Neural progenitor cell (in vitro differentiated cells): ENCODE data around the gene B4GALT5. TPM values are rescaled to one million over a fixed set of nuclear protein-coding genes. Genes with fewer than 3 reads are reported as not detected.
"Not testable (repeated sequence)": the region's sequence is repeated elsewhere in the genome, so short reads cannot be mapped to it uniquely, and the experiment has no call there.

Source experiments
- DNase-seq: peaks from one replicate; pipeline ENCODE4 v3.0.0-alpha.2; 2016; ENCODE audit warnings: low spot score
- H2AFZ ChIP-seq: fragments of 200-600 bp; sonication (generic); replicated peaks from 2 replicates; pipeline ENCODE4 v1.6.1; 2016; ENCODE audit warnings: antibody characterized with exemption
- H3F3A ChIP-seq: fragments of 200-600 bp; sonication (generic); 2 replicates; pipeline ENCODE4 v1.6.1; 2016; ENCODE audit warnings: antibody characterized with exemption, low read depth
- H3K27ac ChIP-seq: fragments of 200-600 bp; sonication (generic); 2 replicates; pipeline ENCODE4 v1.5.1; 2016; ENCODE audit warnings: mild to moderate bottlenecking
- H3K27me3 ChIP-seq: fragments of 200-600 bp; sonication (generic); 2 replicates; pipeline ENCODE4 v1.6.1; 2016; ENCODE audit warnings: mild to moderate bottlenecking, moderate library complexity
- H3K36me3 ChIP-seq: fragments of 200-600 bp; sonication (generic); 2 replicates; pipeline ENCODE4 v1.5.1; 2016
- H3K4me1 ChIP-seq: fragments of 200-600 bp; sonication (generic); 2 replicates; pipeline ENCODE4 v1.6.1; 2016; ENCODE audit warnings: mixed run types
- H3K4me2 ChIP-seq: fragments of 200-600 bp; sonication (generic); 2 replicates; pipeline ENCODE4 v1.6.1; 2016
- H3K4me3 ChIP-seq: fragments of 200-600 bp; sonication (generic); 2 replicates; pipeline ENCODE4 v1.5.1; 2016
- H3K79me2 ChIP-seq: fragments of 200-600 bp; sonication (generic); 2 replicates; pipeline ENCODE4 v1.6.1; 2016; ENCODE audit warnings: low read depth
- H3K9ac ChIP-seq: fragments of 200-600 bp; sonication (generic); 2 replicates; pipeline ENCODE4 v1.6.1; 2016
- H3K9me3 ChIP-seq: fragments of 200-600 bp; sonication (generic); 2 replicates; pipeline ENCODE4 v1.5.1; 2016; ENCODE audit warnings: low read depth
- H4K20me1 ChIP-seq: fragments of 200-600 bp; sonication (generic); 2 replicates; pipeline ENCODE4 v1.6.1; 2016; ENCODE audit warnings: low read depth
- H3K27ac Mint-ChIP-seq: 3 replicates; pipeline ENCODE4 v1.8.0; 2021; ENCODE audit warnings: mixed read lengths
- H3K27me3 Mint-ChIP-seq: 2 replicates; pipeline ENCODE4 v1.8.0; 2022; ENCODE audit warnings: low read depth, mild to moderate bottlenecking, inconsistent platforms, moderate library complexity, mixed read lengths; ENCODE audit not compliant: insufficient read depth
- H3K36me3 Mint-ChIP-seq: 3 replicates; pipeline ENCODE4 v1.8.0; 2021; ENCODE audit warnings: mixed read lengths
- H3K4me1 Mint-ChIP-seq: 3 replicates; pipeline ENCODE4 v1.8.0; 2021; ENCODE audit warnings: mixed read lengths
- H3K4me3 Mint-ChIP-seq: 3 replicates; pipeline ENCODE4 v1.8.0; 2021; ENCODE audit warnings: mild to moderate bottlenecking, moderate library complexity, mixed read lengths
- H3K9me3 Mint-ChIP-seq: 3 replicates; pipeline ENCODE4 v1.8.0; 2020; ENCODE audit warnings: mixed read lengths
- CTCF ChIP-seq: fragments of 200-600 bp; sonication (generic); IDR thresholded peaks from 2 replicates; pipeline ENCODE4 v1.5.1; 2017; ENCODE audit warnings: antibody characterized with exemption, mild to moderate bottlenecking
- EZH2 ChIP-seq: fragments of 200-600 bp; sonication (generic); IDR thresholded peaks from 2 replicates; pipeline ENCODE4 v1.6.1; 2017; ENCODE audit warnings: antibody characterized with exemption, mild to moderate bottlenecking, moderate library complexity
- EZH2phosphoT487 ChIP-seq: fragments of 200-600 bp; sonication (generic); IDR thresholded peaks from 2 replicates; pipeline ENCODE4 v1.6.1; 2017; ENCODE audit warnings: antibody characterized with exemption
- total RNA-seq: library from RNA; depleted of rRNA; stranded (reverse); fragments of >200 nt; gene quantifications from 2 replicates; pipeline ENCODE4 v1.2.3, GENCODE V29; 2015; ENCODE audit warnings: low replicate concordance

The B4GALT5 gene
- total RNA-seq, 1 donor from 2014 or later: 60.1 TPM

DNA sequence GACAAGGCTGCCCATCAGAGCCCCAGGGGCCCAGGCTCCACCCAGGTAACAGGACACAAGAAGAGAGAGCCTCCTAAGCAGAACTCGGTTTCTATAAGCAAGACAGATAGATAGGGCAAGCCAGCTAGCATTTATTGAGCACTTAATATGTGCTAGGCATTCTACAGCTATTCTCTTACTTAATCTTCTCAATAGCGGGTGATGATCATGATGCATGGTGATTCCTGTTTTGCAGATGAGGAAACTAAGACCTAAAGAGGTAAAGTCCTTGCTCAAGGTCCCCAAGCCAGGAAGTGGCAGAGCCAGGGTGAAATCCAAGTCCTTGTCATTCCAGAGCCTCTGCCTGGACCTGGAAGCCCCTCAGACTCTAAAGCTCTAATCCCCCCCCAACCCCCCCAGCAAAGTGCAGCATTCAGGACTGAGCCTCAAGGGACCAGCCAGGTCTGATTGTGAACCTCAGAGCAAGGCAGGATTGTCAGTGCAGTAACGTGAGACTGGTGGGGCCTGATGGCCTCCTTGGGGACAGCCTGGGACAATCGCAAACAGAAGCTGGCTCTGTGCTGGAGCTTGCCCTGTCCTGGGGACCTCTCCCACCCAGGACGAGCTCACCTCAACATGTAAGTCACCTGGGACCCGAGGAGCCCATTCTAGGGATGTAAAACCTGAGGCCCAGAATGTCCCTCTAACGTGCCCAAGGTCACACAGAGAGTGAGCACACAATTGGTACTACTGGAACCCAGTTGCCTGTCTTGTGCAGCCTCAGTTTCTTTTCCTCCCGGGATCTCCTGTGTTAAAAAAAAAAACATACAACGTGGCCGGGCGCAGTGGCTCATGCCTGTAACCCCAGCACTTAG lies 97.3 kb downstream of the B4GALT5 start:
- no peaks in the 10 kb centered on the region for H3K9me3 ChIP-seq
- no peak for DNase-seq
- H3K4me2 ChIP-seq: no peak overlapping the region
- H4K20me1 ChIP-seq: no peaks in the 10 kb centered on the region
- no peak overlapping the region for H2AFZ ChIP-seq
- TF ChIP-seq CTCF (no peak), EZH2phosphoT487 (no peak), EZH2 (no peak)
- H3K4me1 ChIP-seq: no peaks in the 10 kb centered on the region
- H3F3A ChIP-seq: no peaks in the 10 kb centered on the region
- no peak overlapping the region for H3K4me3 Mint-ChIP-seq
- H3K4me3 ChIP-seq: no peak overlapping the region
- H3K27ac ChIP-seq: no peak overlapping the region
- H3K27ac Mint-ChIP-seq: no peak overlapping the region
- H3K36me3 ChIP-seq: no peaks in the 10 kb centered on the region
- H3K27me3 Mint-ChIP-seq: peaks cover 10% of the 10 kb centered on the region
- no peaks in the 10 kb centered on the region for H3K79me2 ChIP-seq
- no peak overlapping the region for H3K9ac ChIP-seq
- H3K9me3 Mint-ChIP-seq: no peaks in the 10 kb centered on the region
- no peaks in the 10 kb centered on the region for H3K36me3 Mint-ChIP-seq
- peaks cover 3% of the 10 kb centered on the region for H3K4me1 Mint-ChIP-seq
- H3K27me3 ChIP-seq: no peaks in the 10 kb centered on the region

- Mint-ChIP-seq H3K9me3 (no peaks in the 10 kb centered on the region), H3K27ac (no peak overlapping the region), H3K36me3 (no peaks in the 10 kb centered on the region), H3K27me3 (peaks cover 11% of the 10 kb centered on the region), H3K4me3 (no peak overlapping the region), H3K4me1 (peaks cover 7% of the 10 kb centered on the region)
- Histone ChIP-seq H3F3A (no peaks in the 10 kb centered on the region), H3K79me2 (no peaks in the 10 kb centered on the region), H3K9ac (no peak overlapping the region), H3K4me3 (no peak overlapping the region), H3K9me3 (no peaks in the 10 kb centered on the region), H3K4me2 (no peak overlapping the region), H3K36me3 (no peaks in the 10 kb centered on the region), H3K27me3 (no peaks in the 10 kb centered on the region), H3K27ac (no peak overlapping the region), H3K4me1 (no peaks in the 10 kb centered on the region), H4K20me1 (no peaks in the 10 kb centered on the region), H2AFZ (no peak overlapping the region)
- TF ChIP-seq EZH2 (no peak), CTCF (no peak), EZH2phosphoT487 (no peak)
- no peak for DNase-seq
These were observed 98.1 kb downstream of the B4GALT5 start for GRCh38 chr20:49615401-49616153.

GRCh38 chr20:49615051-49615400 lies 98.7 kb downstream of the B4GALT5 start:
- H3K4me1 ChIP-seq: not testable (repeated sequence)

More at GRCh38 chr20:49615051-49615400, 98.7 kb downstream of the B4GALT5 start:
- not testable (repeated sequence) for H3K36me3 Mint-ChIP-seq, H3K9me3 Mint-ChIP-seq, H3F3A ChIP-seq, H3K36me3 ChIP-seq, H3K27ac Mint-ChIP-seq, H3K4me3 ChIP-seq, H3K4me2 ChIP-seq, H3K79me2 ChIP-seq, H3K27me3 ChIP-seq, H3K4me1 Mint-ChIP-seq, DNase-seq, H3K9ac ChIP-seq, H2AFZ ChIP-seq, H4K20me1 ChIP-seq, H3K4me3 Mint-ChIP-seq, H3K9me3 ChIP-seq, H3K27ac ChIP-seq
- peaks cover 13% of the 10 kb centered on the region for H3K27me3 Mint-ChIP-seq
